ENCODE measurements around the gene UBR1.

UBR1 gene

DNA sequence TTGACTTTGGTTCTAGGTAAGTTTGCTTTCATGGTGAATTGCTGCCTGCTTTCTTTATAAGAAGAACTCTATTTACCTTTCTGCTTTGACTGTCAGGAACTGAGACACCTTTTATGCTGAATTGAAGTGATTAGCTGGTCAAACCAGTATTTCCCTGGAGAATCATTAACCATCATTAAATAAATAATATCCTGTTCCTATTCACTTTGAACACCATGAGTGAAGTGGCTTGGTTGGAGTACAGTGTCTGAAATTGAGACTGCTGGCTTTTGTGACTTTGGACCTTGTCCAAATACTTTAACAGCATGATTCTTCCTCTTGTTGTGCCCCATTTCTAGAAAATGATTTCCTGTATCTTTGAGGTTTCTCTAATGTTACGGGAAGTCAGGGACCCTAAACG lies 21.9 kb upstream of the UBR1 start:
- H3K27ac ChIP-seq = peak overlapping the region; percentile 96
- no peak for TF ChIP-seq ZFX (IDR thresholded peaks at IDR 0.05; ENCODE audit: borderline replicate concordance)
- TF ChIP-seq, protein P1, sequence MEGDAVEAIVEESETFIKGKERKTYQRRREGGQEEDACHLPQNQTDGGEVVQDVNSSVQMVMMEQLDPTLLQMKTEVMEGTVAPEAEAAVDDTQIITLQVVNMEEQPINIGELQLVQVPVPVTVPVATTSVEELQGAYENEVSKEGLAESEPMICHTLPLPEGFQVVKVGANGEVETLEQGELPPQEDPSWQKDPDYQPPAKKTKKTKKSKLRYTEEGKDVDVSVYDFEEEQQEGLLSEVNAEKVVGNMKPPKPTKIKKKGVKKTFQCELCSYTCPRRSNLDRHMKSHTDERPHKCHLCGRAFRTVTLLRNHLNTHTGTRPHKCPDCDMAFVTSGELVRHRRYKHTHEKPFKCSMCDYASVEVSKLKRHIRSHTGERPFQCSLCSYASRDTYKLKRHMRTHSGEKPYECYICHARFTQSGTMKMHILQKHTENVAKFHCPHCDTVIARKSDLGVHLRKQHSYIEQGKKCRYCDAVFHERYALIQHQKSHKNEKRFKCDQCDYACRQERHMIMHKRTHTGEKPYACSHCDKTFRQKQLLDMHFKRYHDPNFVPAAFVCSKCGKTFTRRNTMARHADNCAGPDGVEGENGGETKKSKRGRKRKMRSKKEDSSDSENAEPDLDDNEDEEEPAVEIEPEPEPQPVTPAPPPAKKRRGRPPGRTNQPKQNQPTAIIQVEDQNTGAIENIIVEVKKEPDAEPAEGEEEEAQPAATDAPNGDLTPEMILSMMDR (IDR thresholded peaks at IDR 0.05) = no peak

DNA sequence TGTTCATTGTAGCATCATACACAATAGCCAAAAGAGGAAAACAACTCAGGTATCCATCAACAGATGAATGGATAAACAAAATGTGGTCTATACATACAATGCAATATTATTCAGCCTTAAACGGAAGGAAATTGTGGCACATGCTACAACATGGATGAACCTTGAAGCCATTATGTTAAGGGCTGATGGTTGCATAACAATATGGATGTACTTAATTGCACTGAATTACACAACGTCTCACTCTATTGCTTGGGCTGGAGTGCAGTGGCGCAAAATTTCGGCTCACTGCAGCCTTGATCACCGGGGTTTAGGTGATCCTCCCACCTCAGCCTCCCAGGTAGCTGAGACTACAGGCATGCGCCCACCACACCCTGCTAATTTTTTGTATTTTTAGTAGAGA lies 20.5 kb upstream of the UBR1 start:
- no peak for TF ChIP-seq ZFX (IDR thresholded peaks at IDR 0.05; ENCODE audit: borderline replicate concordance)
- TF ChIP-seq, protein P1 (IDR thresholded peaks at IDR 0.05) = no peak
- H3K27ac ChIP-seq = peak overlapping the region; percentile 96

DNA sequence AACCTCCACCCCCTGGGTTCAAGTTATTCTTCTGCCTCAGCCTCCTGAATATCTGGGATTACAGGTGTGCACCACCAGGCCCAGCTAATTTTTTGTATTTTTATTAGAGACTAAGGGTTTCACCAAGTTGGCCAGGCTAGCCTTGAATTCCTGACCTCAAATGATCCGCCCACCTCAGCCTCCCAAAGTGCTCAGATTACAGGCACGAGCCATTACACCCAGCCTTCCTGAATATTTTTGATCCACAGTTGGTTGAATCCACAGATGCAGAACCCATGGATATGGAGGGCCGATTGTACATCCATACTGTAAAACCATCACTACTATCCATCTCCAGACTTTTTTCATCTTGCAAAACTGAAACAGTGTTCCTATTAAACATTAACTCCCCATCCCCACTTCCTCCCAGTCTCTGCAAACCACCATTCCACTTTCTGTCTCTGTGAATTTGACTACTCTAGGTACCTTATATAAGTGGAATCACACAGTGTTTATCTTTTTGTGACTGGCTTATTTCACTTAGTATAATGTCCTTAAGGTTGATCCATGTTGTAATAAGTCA lies 19.3 kb upstream of the UBR1 start:
- peak overlapping the region; percentile 96 for H3K27ac ChIP-seq
- TF ChIP-seq, protein P1 (IDR thresholded peaks at IDR 0.05) = no peak
- TF ChIP-seq ZFX (IDR thresholded peaks at IDR 0.05; ENCODE audit: borderline replicate concordance) = no peak

DNA sequence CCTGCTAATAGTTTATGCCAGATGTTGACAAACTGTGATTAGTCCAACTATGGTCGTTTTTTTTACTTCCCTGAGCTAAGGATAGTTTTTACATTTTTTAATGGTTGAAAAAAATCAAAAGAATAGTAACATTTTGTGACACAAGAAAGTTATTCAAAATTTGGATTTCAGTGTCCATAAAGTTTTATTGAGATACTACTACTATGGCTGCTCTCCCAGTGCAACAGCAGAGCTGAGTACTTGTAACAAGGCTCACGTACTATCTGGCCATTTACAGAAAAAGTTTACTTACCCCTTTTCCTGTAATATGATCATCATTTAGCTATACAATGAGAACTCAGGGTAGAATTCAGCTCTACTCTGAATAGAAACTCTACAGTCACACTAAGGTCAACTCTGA lies 16.0 kb upstream of the UBR1 start:
- no peak for TF ChIP-seq ZFX (IDR thresholded peaks at IDR 0.05; ENCODE audit: borderline replicate concordance)
- TF ChIP-seq, protein P1 (IDR thresholded peaks at IDR 0.05) = no peak
- no peak overlapping the region for H3K27ac ChIP-seq

DNA sequence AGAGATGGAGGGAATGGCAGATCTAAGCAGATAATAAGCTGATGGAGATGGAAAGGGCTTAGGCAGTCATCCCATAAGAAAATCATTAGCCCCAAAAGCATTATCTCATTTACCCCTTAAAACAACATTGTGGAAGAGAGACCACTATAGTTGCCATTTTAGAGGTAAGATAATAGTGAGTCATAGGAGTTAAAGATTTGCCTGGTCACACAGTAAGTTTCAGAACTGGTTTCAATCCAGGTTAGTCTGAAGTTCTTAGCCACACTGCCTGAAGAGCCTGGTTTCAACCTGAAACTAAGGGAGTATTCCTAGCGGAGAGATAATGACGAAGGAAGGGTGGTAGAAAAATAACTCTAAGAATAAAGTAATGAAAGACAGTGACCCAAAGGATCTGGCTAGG lies 13.0 kb upstream of the UBR1 start:
- TF ChIP-seq, protein P1 (IDR thresholded peaks at IDR 0.05) = no peak
- no peak for TF ChIP-seq ZFX (IDR thresholded peaks at IDR 0.05; ENCODE audit: borderline replicate concordance)
- no peak overlapping the region for H3K27ac ChIP-seq

DNA sequence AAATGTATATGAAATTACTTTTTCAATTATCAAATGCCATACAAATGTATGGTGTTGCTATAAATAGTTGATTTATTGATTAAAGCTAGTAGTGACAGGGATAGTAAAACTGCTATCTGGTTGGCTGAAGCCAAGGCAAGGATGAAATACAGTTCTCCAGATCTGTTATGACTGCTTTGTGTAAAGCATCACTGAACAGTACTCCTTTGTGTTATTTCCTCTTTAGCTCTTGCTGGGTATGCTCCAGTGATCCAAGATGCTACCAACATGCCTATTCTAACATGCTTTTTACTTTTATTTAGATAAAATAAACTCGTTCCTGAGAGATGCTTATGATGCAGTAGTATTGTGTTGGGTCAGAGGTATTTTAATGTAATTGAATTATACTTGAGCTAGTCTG lies 12.4 kb upstream of the UBR1 start:
- no peak overlapping the region for H3K27ac ChIP-seq
- TF ChIP-seq ZFX (IDR thresholded peaks at IDR 0.05; ENCODE audit: borderline replicate concordance) = no peak
- TF ChIP-seq, protein P1 (IDR thresholded peaks at IDR 0.05) = no peak

DNA sequence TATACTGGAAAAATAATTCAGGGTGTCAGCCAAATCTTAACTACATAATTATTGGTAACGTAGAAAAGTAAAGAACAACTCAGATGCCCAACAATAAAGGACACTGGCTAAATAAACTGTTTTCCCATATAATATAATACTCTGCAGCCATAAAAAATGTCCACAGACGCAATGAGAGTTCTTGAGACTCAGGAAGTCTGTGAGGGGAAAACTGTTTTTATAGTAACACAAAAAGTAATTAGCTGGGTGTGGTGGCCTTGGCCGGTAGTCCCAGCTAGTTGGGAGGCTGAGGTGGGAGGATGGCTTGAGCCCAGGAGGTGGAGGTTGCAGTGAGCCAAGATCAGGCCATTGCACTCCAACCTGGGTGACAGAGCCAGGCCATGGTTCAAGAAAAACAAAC lies 5.5 kb upstream of the UBR1 start:
- TF ChIP-seq, protein P1 (IDR thresholded peaks at IDR 0.05) = no peak
- no peak for TF ChIP-seq ZFX (IDR thresholded peaks at IDR 0.05; ENCODE audit: borderline replicate concordance)

More for the DNA sequence above, 5.5 kb upstream of the UBR1 start:
- no peak overlapping the region for H3K27ac ChIP-seq

All from 22Rv1 (cell line).